GM21381 (cell line): ENCODE results near the gene AAK1.

ENCODE experiments used
- ATAC-seq: cut with Tn5 transposase; IDR thresholded peaks from one replicate; pipeline ENCODE4 v1.9.1; 2021; ENCODE audit warnings: mild to moderate bottlenecking, moderate library complexity; ENCODE audit not compliant: unreplicated experiment

Gene AAK1

GRCh38 chr2:69546646-69547045 lies 96.9 kb downstream of the AAK1 start:
- ATAC-seq = no peak

GRCh38 chr2:69545477-69545932 lies 98.0 kb downstream of the AAK1 start:
- ATAC-seq = peak; percentile 68

GRCh38 chr2:69544951-69545350 lies 98.6 kb downstream of the AAK1 start:
- no peak for ATAC-seq

- no peak for ATAC-seq
Measured at GRCh38 chr2:69539549-69539908, 104.0 kb downstream of the AAK1 start.

- ATAC-seq = no peak
Measured at GRCh38 chr2:69538872-69539548, 104.5 kb downstream of the AAK1 start.

- no peak for ATAC-seq
Measured at GRCh38 chr2:69538249-69538648, 105.3 kb downstream of the AAK1 start.

GRCh38 chr2:69535817-69536241 lies 107.7 kb downstream of the AAK1 start:
- no peak for ATAC-seq

- ATAC-seq = no peak
Measured at GRCh38 chr2:69531186-69531585, 112.4 kb downstream of the AAK1 start.

GRCh38 chr2:69529480-69529879 lies 114.1 kb downstream of the AAK1 start:
- ATAC-seq = no peak

GRCh38 chr2:69525261-69525660 lies 118.3 kb downstream of the AAK1 start:
- no peak for ATAC-seq

GRCh38 chr2:69524799-69525198 lies 118.7 kb downstream of the AAK1 start:
- ATAC-seq = no peak

- no peak for ATAC-seq
Measured at GRCh38 chr2:69521747-69522146, 121.8 kb downstream of the AAK1 start.

- ATAC-seq = no peak
Measured at GRCh38 chr2:69518841-69519240, 124.7 kb downstream of the AAK1 start.

- ATAC-seq = no peak
Measured at GRCh38 chr2:69517410-69517809, 126.1 kb downstream of the AAK1 start.

- no peak for ATAC-seq
Measured at GRCh38 chr2:69514819-69515218, 128.7 kb downstream of the AAK1 start.

- no peak for ATAC-seq
Measured at GRCh38 chr2:69514406-69514805, 129.1 kb downstream of the AAK1 start.

- ATAC-seq = no peak
Measured at GRCh38 chr2:69512446-69512845, 131.1 kb downstream of the AAK1 start.

GRCh38 chr2:69510204-69510603 lies 133.3 kb downstream of the AAK1 start:
- ATAC-seq = no peak

GRCh38 chr2:69509750-69510140 lies 133.8 kb downstream of the AAK1 start:
- no peak for ATAC-seq

GRCh38 chr2:69509011-69509749 lies 134.4 kb downstream of the AAK1 start:
- ATAC-seq = no peak

- no peak for ATAC-seq
Measured at GRCh38 chr2:69505710-69506109, 137.8 kb downstream of the AAK1 start.

GRCh38 chr2:69501301-69501700 lies 142.2 kb downstream of the AAK1 start:
- ATAC-seq = no peak
